Esophagus muscularis mucosa (tissue), 4 donors: Measurements from ENCODE around the gene SPOCK3.

ENCODE experiments used
- CTCF ChIP-seq, 3 experiments: fragments of 200-600 bp in 2 of 3; fragments of 450-650 bp in 1 of 3; sonication (generic) in 2 of 3; IDR thresholded peaks; one replicate each; pipeline ENCODE4 v1.5.1; 2017 to 2019; ENCODE audit warnings: antibody characterized with exemption in 3 of 3, mild to moderate bottlenecking in 2 of 3, moderate library complexity in 1 of 3
- EP300 ChIP-seq: sonication (generic); formaldehyde crosslinking; IDR thresholded peaks from one replicate; pipeline ENCODE4 v1.6.1; 2017; ENCODE audit warnings: antibody characterized with exemption
- POLR2AphosphoS5 ChIP-seq, 2 donors: sonication (generic); formaldehyde crosslinking; IDR thresholded peaks; one replicate each; pipeline ENCODE4 v1.6.1; 2017; ENCODE audit warnings: antibody characterized with exemption in 2 of 2

GRCh38 chr4:166996216-166996615, 238.1 kb downstream of the SPOCK3 start:
- TF ChIP-seq CTCF (IDR thresholded peaks at IDR 0.05) (no peak), EP300 (no peak), POLR2AphosphoS5 (IDR thresholded peaks at IDR 0.05) (no peak)
